Neural cell (in vitro differentiated cells): ENCODE data around the gene EBF3. TPM values are rescaled to one million over a fixed set of nuclear protein-coding genes. Genes with fewer than 3 reads are reported as not detected.

Experiments
- H2AFZ ChIP-seq: fragments of 200-600, 300-800 bp; sonication (generic), shearing (Covaris generic); 2 replicates; pipeline ENCODE4 v1.6.0; 2014; ENCODE audit warnings: low read depth, mild to moderate bottlenecking, antibody characterized with exemption, low read length, moderate library complexity
- H3F3A ChIP-seq: fragments of 200-600 bp; shearing (Covaris generic); 2 replicates; pipeline ENCODE4 v1.6.1; 2016; ENCODE audit warnings: mild to moderate bottlenecking, moderate library complexity, mixed read lengths, antibody characterized with exemption, low read length; ENCODE audit not compliant: insufficient read depth, poor library complexity, severe bottlenecking
- H3K27ac ChIP-seq: fragments of 200-600, 300-800 bp; sonication (generic), shearing (Covaris generic); 2 replicates; pipeline ENCODE4 v1.5.1; 2014; ENCODE audit warnings: mild to moderate bottlenecking, low read length, moderate library complexity
- H3K27me3 ChIP-seq: fragments of 300-800, 200-600 bp; sonication (generic), shearing (Covaris generic); 2 replicates; pipeline ENCODE4 v1.6.0; 2014; ENCODE audit warnings: mild to moderate bottlenecking, low read depth, low read length, moderate library complexity; ENCODE audit not compliant: insufficient read depth
- H3K36me3 ChIP-seq: fragments of 300-800, 200-600 bp; sonication (generic), shearing (Covaris generic); 2 replicates; pipeline ENCODE4 v1.5.1; 2014; ENCODE audit warnings: mild to moderate bottlenecking, antibody characterized with exemption, low read length, moderate library complexity; ENCODE audit not compliant: insufficient read depth
- H3K4me2 ChIP-seq: fragments of 300-800, 200-600 bp; sonication (generic), shearing (Covaris generic); 2 replicates; pipeline ENCODE4 v1.6.0; 2014; ENCODE audit warnings: mild to moderate bottlenecking, low read length
- H3K4me3 ChIP-seq: fragments of 300-800, 200-600 bp; sonication (generic), shearing (Covaris generic); 2 replicates; pipeline ENCODE4 v1.5.1; 2014; ENCODE audit warnings: mild to moderate bottlenecking, low read length, moderate library complexity
- H3K79me2 ChIP-seq: fragments of 200-600 bp; shearing (Covaris generic); replicated peaks from 2 replicates; pipeline ENCODE4 v1.6.0; 2014; ENCODE audit warnings: mild to moderate bottlenecking, low read length, moderate library complexity; ENCODE audit not compliant: insufficient read depth
- H3K9ac ChIP-seq: fragments of 300-800, 200-600 bp; sonication (generic), shearing (Covaris generic); 2 replicates; pipeline ENCODE4 v1.6.1; 2016; ENCODE audit warnings: mild to moderate bottlenecking, low read length, mixed read lengths
- H3K9me2 ChIP-seq: fragments of 200-600 bp; shearing (Covaris generic); 2 replicates; pipeline ENCODE4 v1.6.1; 2016; ENCODE audit warnings: mild to moderate bottlenecking, low read length, mixed read lengths; ENCODE audit not compliant: insufficient read depth
- H3K9me3 ChIP-seq: fragments of 200-600, 300-800 bp; sonication (generic), shearing (Covaris generic); 2 replicates; pipeline ENCODE4 v1.6.1; 2016; ENCODE audit warnings: mild to moderate bottlenecking, mixed run types, low read length, moderate library complexity, mixed read lengths
- H4K20me1 ChIP-seq: fragments of 200-600 bp; shearing (Covaris generic); 2 replicates; pipeline ENCODE4 v1.6.1; 2016; ENCODE audit warnings: mild to moderate bottlenecking, mixed run types; ENCODE audit not compliant: insufficient read depth
- CTCF ChIP-seq: fragments of 450-650 bp; IDR thresholded peaks from 2 replicates; pipeline ENCODE4 v1.5.1; 2014; ENCODE audit warnings: antibody characterized with exemption, mild to moderate bottlenecking, moderate library complexity; ENCODE audit not compliant: poor library complexity, severe bottlenecking
- EP300 ChIP-seq: fragments of 450-650 bp; conservative IDR thresholded peaks from 2 replicates; pipeline ENCODE4 v1.6.1; 2014; ENCODE audit warnings: antibody characterized with exemption, mild to moderate bottlenecking, moderate library complexity; ENCODE audit not compliant: poor library complexity, severe bottlenecking
- EZH2 ChIP-seq: fragments of 200-600, 300-800 bp; shearing (Covaris generic), sonication (generic); IDR thresholded peaks from 2 replicates; pipeline ENCODE4 v1.6.1; 2014; ENCODE audit warnings: antibody characterized with exemption, low read length, borderline replicate concordance, mild to moderate bottlenecking; ENCODE audit not compliant: insufficient read depth, poor library complexity, severe bottlenecking
- MXI1 ChIP-seq: fragments of 450-650 bp; conservative IDR thresholded peaks from 2 replicates; pipeline ENCODE4 v1.6.1; 2014; ENCODE audit warnings: antibody characterized with exemption, mild to moderate bottlenecking; ENCODE audit not compliant: poor library complexity, severe bottlenecking
- POLR2AphosphoS5 ChIP-seq: IDR thresholded peaks from 2 replicates; pipeline ENCODE4 v1.6.1; 2012
- RAD21 ChIP-seq: fragments of 450-650 bp; conservative IDR thresholded peaks from 2 replicates; pipeline ENCODE4 v1.6.1; 2014; ENCODE audit warnings: antibody characterized with exemption, mild to moderate bottlenecking, moderate library complexity
- REST ChIP-seq: IDR thresholded peaks from 2 replicates; pipeline ENCODE4 v1.6.1; 2012; ENCODE audit warnings: borderline replicate concordance
- SMC3 ChIP-seq: fragments of 450-650 bp; conservative IDR thresholded peaks from 2 replicates; pipeline ENCODE4 v1.6.1; 2014; ENCODE audit warnings: antibody characterized with exemption, mild to moderate bottlenecking, moderate library complexity; ENCODE audit not compliant: poor library complexity
- TAF1 ChIP-seq: IDR thresholded peaks from 2 replicates; pipeline ENCODE4 v1.6.1; 2012; ENCODE audit warnings: low read depth
- polyA plus RNA-seq: library from polyadenylated mRNA; depleted of rRNA; stranded (reverse); fragments of >200 nt; gene quantifications from 2 replicates; pipeline ENCODE4 v1.2.3, GENCODE V29; 2014

The EBF3 gene
- polyA plus RNA-seq, 1 donor from 2014 or later = 0.38 TPM

GRCh38 chr10:130003166-130003565, 39.1 kb upstream of the EBF3 start (continued):
- TF ChIP-seq EP300 = no peak
- no peak for TF ChIP-seq SMC3
- TF ChIP-seq TAF1 = no peak
- TF ChIP-seq POLR2AphosphoS5 = no peak
- TF ChIP-seq MXI1 = no peak

GRCh38 chr10:130002606-130003005, 38.5 kb upstream of the EBF3 start:
- Histone ChIP-seq H3F3A (no peaks in the 10 kb centered on the region), H3K79me2 (no peaks in the 10 kb centered on the region), H3K9me3 (no peaks in the 10 kb centered on the region), H3K4me2 (no peak overlapping the region), H4K20me1 (no peaks in the 10 kb centered on the region), H3K36me3 (no peaks in the 10 kb centered on the region), H3K27me3 (no peaks in the 10 kb centered on the region), H3K27ac (no peak overlapping the region), H3K9ac (no peak overlapping the region), H3K9me2 (no peaks in the 10 kb centered on the region), H3K4me3 (no peak overlapping the region), H2AFZ (no peak overlapping the region)
- no peak for TF ChIP-seq SMC3
- no peak for TF ChIP-seq TAF1
- no peak for TF ChIP-seq EP300
- no peak for TF ChIP-seq REST
- TF ChIP-seq CTCF = no peak

- Histone ChIP-seq H4K20me1 (no peaks in the 10 kb centered on the region), H3K79me2 (no peaks in the 10 kb centered on the region), H3K4me2 (no peak overlapping the region), H3K27me3 (no peaks in the 10 kb centered on the region), H2AFZ (no peak overlapping the region), H3K27ac (no peak overlapping the region), H3K4me3 (no peak overlapping the region), H3K9ac (no peak overlapping the region), H3K9me2 (no peaks in the 10 kb centered on the region), H3F3A (no peaks in the 10 kb centered on the region), H3K36me3 (no peaks in the 10 kb centered on the region), H3K9me3 (peaks cover 3% of the 10 kb centered on the region)
- TF ChIP-seq SMC3 = no peak
- TF ChIP-seq POLR2AphosphoS5 = no peak
- TF ChIP-seq REST = no peak
- TF ChIP-seq EZH2 = no peak
- TF ChIP-seq TAF1 = no peak
- TF ChIP-seq MXI1 = no peak
- TF ChIP-seq RAD21 = no peak
- no peak for TF ChIP-seq EP300
- no peak for TF ChIP-seq CTCF
Observed at GRCh38 chr10:130000918-130001317, 36.8 kb upstream of the EBF3 start.
